Measurements from ENCODE around the gene SETD1B. TPM values are rescaled to one million over a fixed set of nuclear protein-coding genes. Genes with fewer than 3 reads are reported as not detected.

The SETD1B gene
- total and polyA plus RNA-seq, 2 donors (not counting 3 experiments of a cell fraction or from before 2014, with no cell fraction given), result 2.6 to 27.0 TPM

GRCh38 chr12:121804417-121805111 lies 755 bp downstream of the SETD1B start:
- Histone ChIP-seq H3K9me1 (replicated peaks; ENCODE audit: control insufficient read depth, extremely low read depth, insufficient read depth, low read length) (no peaks in the 10 kb centered on the region), H3K9me3 (replicated peaks; ENCODE audit: control insufficient read depth, insufficient read depth, low read length) (no peaks in the 10 kb centered on the region), H4K20me1 (replicated peaks; ENCODE audit: control insufficient read depth, extremely low read depth, insufficient read depth, low read length) (no peaks in the 10 kb centered on the region), H3K4me3 (replicated peaks in 1 of 3; ENCODE audit: insufficient read depth in 1 of 3, low read depth in 1 of 3, low read length in 3 of 3) (peak overlapping the region; percentile 70 to 92 (median 79)), H3K27ac (ENCODE audit: insufficient read depth, low read depth, low read length) (no peak overlapping the region), H3K4me1 (ENCODE audit: control insufficient read depth, extremely low read depth, insufficient read depth, low read length) (peaks cover 24% of the 10 kb centered on the region), H3K9ac (replicated peaks; ENCODE audit: extremely low read depth, insufficient read depth, low read length) (peak overlapping the region; percentile 59), H3K36me3 (ENCODE audit: control insufficient read depth in 2 of 2, extremely low read depth in 1 of 2, insufficient read depth in 2 of 2, low read length in 2 of 2) (peaks cover 4 to 15% of the 10 kb centered on the region in 2 experiments), H3K27me3 (ENCODE audit: control insufficient read depth in 2 of 2, insufficient read depth in 2 of 2, low read length in 2 of 2) (no peaks in the 10 kb centered on the region), H3K4me2 (ENCODE audit: insufficient read depth, low read length) (peak overlapping the region; percentile 50), H3K79me2 (ENCODE audit: control insufficient read depth, insufficient read depth, low read length) (peaks cover 67% of the 10 kb centered on the region), H2AFZ (ENCODE audit: low read depth, low read length) (no peak overlapping the region)
- dilution Hi-C loops (cut with MboI; ENCODE audit: extremely low pct_ligation_motif_present, low sequenced_read_pairs), result no loop called here
- ChIA-PET POLR2A (interaction anchor here (0.6 kb wide), 1 partner anchor 74 kb away, joined by 3 read pairs; no protein-coding TSS in a partner anchor), CTCF (interaction anchor here (1.9 to 12.8 kb wide), 3 partner anchors 3 to 20 kb away, joined by 5 to 774 read pairs (median 774); partner anchors contain the start of genes RHOF and SETD1B)
- intact Hi-C loops (cut with micrococcal nuclease), result loop anchor here (1.0 kb wide), 1 partner anchor 8 kb away; no protein-coding TSS in a partner anchor
- TF ChIP-seq EZH2 (IDR thresholded peaks at IDR 0.05; ENCODE audit: borderline replicate concordance, low read depth, low read length, severe bottlenecking) (no peak), CTCF (IDR thresholded peaks at IDR 0.05; ENCODE audit: extremely low read depth in 1 of 2, insufficient read depth in 1 of 2, low read depth in 1 of 2, low read length in 2 of 2) (no peak), POLR2AphosphoS5 (IDR thresholded peaks at IDR 0.05; ENCODE audit: insufficient read depth, low read depth, low read length) (no peak), MYC (IDR thresholded peaks at IDR 0.05; ENCODE audit: low read depth, low read length) (no peak), JUN (IDR thresholded peaks at IDR 0.05; ENCODE audit: borderline replicate concordance, insufficient read depth, insufficient read length, low read depth) (no peak), GATA2 (IDR thresholded peaks at IDR 0.05; ENCODE audit: insufficient read depth, insufficient read length, low read depth, low read length) (no peak), MAX (IDR thresholded peaks at IDR 0.05; ENCODE audit: insufficient read depth, insufficient read length) (no peak), FOS (IDR thresholded peaks at IDR 0.05; ENCODE audit: borderline replicate concordance, insufficient read depth, low read length) (no peak), POLR2A (IDR thresholded peaks at IDR 0.05; ENCODE audit: low read depth, low read length) (no peak)
- DNase-seq (ENCODE audit: low read depth, low spot score) (peak; percentile 39), FAIRE-seq (no peak)
- BruUV-seq (replicated peaks), result no TSS peak

All from endothelial cell of umbilical vein (primary cell).